GM19043 (cell line): Measurements from ENCODE around the gene NDUFB11.

Experiments used
- ATAC-seq: cut with Tn5 transposase; IDR thresholded peaks from one replicate; pipeline ENCODE4 v1.9.1; 2021; ENCODE audit warnings: low read depth; ENCODE audit not compliant: unreplicated experiment

The NDUFB11 gene

DNA sequence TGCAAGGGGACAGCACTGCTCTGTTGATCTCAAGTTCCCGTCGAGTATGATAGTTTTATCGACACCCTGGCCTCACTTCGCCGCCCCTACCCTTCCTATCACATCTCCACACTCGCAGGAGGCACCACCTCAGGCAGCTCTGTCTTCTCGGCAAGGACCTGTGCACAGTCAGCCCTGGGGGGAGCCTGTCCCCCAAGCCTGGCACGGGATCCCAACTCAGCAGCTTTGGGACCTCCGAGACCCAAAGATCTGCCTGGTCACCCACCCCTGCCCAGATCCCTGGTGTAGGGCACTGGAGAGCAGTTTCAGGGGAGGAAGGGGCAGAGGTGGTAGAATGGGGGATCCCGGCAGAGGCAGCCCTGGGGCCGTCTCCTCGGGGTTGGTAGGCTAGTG lies 31.1 kb upstream of the NDUFB11 start:
- ATAC-seq = no peak

DNA sequence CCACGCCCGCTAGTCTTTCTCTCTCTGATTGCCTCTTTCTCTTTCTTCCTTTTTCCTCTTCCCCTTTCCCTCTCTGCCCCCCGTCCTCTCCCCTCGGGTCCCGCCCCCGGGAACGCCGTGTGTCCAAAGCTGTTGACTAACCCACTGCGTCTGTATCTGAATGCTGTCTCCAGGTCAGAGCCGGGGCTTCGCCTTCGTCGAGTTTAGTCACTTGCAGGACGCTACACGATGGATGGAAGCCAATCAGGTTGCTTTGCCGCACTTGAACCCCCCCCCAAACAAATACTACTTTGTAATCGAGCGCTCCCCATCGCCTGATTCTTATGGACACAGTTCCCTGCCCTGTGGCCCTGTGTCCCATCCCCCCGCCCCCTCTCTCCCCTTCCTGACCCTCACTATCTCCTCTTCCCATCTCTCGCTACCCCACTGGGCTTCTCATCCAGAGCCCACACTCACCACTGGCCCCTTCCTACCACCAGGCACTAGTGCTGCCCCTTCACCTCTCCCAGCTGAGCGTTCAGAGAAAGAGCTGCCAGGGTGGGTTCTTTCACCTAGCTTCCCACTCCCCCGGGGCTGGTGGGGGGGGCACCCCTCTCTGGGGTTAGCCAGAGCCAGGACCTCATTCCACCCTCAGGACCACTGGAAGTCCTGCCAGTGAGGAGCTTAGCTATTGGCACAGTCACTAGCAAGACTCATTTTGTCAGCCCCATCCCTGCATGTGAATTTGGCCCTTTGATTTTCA lies 30.5 kb upstream of the NDUFB11 start:
- no peak for ATAC-seq

DNA sequence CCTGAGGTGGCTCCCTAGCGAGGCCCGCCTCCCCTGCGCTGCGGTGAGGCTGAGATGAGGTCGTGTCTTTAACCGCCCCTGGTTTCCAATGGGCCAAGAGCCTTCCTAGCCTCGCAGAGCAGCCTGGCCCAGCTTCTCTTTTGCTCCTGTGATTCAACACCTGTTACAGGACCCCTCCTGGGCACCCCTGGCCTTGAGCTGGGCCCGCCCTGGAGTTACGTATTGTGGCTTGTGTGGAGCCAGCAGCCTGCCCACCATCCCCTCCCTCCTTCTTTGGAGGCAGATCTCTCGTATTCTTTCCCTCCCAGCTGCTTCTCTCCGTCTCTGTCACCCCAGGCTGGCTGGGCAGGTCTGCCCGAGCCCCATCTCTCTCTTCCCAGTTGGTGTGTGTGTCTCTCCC lies 29.9 kb upstream of the NDUFB11 start:
- no peak for ATAC-seq

DNA sequence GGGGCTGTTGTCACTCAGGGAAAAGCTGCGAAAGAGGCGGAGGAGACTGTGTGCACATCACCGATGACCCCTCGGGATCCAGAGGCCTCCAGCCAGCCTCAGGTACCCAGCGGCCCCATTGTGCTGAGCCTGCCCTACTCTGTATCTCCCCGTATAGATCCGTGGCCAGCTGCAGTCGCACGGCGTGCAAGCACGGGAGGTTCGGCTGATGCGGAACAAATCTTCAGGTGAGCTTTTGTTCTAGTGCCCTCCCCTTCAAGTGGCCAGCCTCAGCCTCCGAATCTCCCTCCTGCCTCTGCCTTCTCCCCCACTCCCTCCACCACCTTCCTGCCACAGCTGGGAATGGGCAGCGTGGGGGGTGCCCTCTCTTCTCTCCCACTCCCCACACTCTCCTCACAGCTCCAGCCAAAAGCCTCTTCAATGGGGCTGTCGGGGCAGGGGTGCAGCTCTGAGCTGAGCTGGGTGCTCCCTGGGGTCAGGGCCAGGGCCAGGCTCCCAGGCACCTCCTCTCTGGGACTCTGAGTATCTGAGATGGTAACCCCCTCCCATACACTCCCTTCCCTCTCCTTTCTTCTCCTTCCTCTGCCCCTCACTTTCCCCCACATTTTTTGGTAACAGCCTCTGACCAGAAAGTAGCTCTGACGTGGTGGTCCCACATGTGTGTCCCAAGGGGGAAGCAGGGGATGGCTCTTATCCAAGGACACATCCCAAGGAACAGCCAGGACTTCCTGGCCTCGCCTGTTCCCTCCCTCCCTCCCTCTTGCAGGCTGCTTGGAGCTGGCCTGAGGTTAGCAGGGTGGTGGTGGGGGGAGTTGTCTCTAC lies 28.7 kb upstream of the NDUFB11 start:
- no peak for ATAC-seq

DNA sequence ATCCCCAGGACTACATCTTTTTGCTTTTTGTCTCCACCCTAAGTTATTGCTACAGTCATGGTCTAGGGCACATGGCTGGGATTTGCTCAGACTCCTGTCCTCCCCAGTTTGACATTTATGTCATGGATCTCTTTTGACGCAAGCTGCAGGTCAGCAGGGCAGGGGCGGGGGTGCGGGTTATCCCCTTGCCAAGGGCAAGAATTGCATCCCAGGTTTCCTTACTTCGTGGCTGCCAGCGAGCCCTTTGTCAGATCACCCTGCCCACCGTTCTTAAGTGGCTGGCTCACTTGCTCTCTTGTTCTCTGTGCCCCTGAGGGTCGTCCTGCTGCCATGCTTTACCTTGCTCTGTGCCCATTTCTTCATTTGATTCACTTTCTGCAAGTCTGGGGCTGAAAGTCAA lies 28.0 kb upstream of the NDUFB11 start:
- no peak for ATAC-seq

DNA sequence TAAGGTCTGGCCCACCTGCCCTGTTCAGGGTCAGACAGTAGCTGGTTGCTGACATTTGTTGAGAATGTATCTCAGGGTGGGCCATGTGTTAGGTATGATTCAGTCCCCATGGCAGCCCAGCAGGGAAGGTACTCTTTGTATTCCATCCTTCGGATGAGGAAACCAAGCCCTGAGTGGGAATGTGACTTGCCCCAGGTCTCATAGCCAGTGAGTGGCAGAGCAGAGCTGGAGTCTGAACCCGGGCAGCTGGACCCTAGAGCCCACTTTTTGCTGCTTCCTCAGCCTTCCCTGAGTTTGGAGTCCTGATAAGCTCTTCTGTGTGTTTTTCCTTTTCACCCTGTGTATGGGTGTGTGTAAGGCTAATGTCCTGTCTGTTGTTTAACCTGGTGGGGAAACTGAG lies 27.5 kb upstream of the NDUFB11 start:
- no peak for ATAC-seq

DNA sequence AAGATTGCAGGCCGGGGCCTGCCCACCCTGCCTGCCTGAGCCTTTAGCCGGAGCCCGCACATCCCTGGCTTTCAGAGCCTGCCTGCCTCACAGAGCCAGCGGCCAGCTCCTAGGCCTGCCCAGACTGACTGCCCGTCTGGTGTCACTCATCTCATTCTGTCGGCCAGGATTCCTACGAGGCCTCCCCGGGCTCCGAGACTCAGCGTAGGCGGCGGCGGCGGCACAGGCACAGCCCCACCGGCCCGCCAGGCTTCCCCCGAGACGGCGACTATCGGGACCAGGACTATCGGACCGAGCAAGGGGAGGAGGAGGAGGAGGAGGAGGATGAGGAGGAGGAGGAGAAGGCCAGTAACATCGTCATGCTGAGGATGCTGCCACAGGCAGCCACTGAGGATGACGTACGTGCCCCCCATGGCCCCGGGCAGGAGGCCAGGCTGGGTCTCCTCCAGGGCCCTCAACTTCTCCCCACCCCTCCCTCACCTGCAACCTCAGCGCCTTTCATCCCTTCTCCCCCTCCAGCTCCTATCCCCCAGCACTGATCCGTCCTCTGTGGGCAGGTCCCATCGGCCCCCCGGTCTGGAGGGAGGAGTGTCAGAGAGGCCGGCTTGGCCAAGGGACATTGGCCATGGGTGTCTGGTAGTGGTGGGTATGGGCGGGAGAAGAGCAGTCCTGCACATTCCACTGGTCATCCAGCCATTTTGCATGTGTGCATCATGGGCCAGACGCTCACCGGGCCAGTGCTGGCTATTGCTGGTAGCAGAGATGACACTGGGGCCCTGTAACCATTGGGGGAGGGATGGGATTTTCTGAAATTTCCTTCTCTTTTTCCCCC lies 26.6 kb upstream of the NDUFB11 start:
- no peak for ATAC-seq

- no peak for ATAC-seq
Measured at GRCh38 chrX:47169726-47170515, 25.4 kb upstream of the NDUFB11 start.

GRCh38 chrX:47169273-47169672 lies 24.8 kb upstream of the NDUFB11 start:
- no peak for ATAC-seq

DNA sequence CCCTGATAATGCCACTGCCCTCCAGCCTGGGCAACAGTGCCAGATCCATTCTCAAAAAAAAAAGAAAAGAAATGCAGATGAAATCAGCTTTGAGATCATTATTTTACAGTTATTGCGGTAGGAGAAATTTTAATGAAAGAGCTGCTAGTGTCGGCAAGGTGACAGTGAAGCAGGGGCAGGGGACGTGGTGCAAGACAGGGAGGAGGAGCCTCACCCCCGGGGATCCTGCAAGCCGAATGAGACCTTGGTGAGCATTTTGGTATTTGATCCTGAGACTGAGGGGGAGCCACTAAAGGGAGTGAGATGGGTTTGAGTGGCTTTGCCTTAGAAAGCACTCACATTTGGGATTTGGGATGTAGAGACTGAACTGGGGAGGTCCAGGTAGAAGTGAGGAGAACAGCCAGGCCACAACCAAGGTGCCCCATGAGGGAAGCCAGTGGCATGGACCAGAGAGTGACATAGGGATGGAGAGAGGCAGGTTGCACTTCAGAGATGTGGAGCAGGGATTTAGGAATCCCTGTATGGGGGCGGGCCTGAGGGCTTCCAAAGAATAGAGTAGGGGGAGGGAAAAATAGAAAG lies 24.1 kb upstream of the NDUFB11 start:
- no peak for ATAC-seq

DNA sequence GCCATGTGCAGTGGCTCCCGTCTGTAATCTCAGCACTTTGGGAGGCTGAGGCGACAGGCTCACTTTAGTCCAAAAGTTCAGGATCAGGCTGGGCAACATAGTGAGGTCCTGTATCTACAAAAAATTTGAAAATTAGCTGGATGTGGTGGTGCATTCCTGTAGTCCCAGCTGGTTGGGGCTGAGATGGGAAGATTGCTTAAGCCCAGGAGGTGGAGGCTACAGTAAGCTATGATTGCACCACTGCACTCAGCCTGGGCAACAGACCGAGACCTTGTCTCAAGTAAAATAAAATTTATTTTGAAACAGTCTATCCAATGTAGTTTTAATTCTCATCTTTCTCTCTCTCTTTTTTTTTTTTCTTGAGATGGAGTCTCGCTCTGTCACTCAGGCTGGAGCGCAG lies 21.6 kb upstream of the NDUFB11 start:
- ATAC-seq = no peak

DNA sequence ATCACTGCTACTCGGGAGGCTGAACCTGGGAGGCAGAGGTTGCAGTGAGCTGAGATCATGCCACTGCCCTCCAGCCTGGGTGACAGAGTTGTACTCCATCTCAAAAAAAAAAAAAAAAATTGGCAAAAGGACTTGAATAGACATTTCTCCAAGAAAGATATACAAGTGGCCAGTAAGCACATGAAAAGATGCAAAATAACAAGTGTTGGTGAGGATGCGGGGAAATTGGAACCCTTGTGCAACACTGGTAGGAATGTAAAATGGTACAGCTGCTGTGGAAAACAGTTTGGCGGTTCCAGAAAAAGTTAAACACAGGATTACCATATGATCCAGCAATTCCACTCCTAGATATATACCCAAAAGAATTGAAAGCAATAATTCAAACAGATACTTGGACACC lies 19.9 kb upstream of the NDUFB11 start:
- no peak for ATAC-seq

DNA sequence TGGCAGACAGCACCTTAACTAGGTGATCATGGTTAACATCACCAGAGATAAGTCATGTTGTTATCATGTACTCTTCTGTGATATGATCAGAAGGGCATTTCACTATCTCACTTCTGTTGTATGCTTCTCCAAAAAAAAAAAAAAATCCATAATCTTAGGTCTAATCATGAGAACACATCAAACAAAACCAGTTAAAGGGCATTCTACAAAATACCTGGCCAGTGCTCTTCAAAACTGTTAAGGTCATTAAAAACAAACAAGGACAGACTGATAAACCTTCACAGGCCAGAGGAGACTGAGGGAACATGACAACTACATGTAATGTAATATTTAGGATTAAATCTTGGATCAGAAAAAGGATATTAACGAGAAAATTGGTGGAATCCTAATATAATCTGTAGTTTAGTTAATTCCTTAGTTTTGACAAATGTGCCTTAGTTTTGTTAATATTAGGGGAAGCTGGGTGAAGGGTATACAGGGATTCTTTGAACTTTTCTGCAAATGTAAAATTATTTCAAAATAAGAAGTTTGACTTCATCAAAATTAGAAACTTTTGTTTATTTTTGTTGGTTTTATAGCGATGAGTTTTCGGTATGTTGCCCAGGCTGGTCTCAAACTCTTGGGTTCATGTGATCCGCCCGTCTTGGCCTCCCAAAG lies 18.6 kb upstream of the NDUFB11 start:
- ATAC-seq = no peak

DNA sequence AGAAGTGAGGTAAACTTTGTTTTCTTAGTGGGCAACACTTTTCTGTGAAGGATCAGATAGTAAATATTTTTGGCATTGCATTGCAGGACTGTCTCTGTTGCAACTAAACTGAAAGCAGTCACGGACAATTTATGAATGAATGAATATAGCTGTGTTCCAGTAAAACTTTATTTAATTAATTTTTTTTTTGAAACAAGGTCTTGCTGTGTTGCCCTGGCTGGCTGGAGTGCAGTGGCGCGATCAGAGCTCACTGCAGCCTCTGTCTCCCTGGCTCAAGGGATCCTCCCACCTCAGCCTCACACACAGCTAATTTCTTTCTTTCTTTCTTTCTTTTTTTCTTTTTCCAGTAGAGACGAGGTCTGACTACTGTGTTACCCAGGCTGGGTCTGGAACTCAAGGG lies 16.3 kb upstream of the NDUFB11 start:
- no peak for ATAC-seq

DNA sequence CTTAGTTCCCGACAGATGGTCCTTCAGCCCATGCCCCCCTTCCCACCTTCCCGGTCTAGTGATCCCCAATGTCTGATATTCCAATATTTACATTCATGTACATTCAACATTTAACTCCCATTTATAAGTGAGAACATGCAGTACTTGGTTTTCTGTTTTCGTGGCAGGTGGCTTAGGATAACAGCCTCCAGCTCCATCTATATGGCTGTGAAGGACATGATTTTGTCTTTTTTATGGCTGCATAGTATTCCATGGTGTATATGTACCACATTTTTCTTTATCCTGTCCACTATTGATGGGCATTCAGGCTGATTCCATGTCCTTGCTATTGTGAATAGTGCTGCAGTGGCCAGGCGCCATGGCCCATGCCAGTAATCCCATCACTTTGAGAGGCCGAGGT lies 14.3 kb upstream of the NDUFB11 start:
- ATAC-seq = no peak

DNA sequence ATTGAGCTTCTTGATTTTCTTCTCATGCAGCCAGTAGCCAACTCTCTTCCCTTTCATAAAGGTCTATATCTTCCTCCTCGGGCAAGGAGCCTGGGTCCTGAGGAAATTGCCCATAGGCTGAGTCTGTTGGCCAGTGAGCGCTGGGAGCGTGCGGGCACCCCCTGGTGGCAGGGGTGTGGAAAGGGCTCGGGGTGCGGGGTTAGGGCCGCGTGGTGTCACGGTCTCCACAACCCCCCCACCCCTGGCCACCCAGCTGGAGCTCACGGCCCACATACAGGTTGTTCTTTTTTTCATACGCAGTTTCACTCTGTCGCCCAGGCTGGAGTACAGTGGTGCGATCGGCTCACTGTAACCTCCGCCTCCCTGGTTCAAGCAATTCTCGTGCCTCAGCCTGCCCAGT lies 13.6 kb upstream of the NDUFB11 start:
- ATAC-seq = no peak

- no peak for ATAC-seq
Measured at GRCh38 chrX:47156611-47157520, 12.4 kb upstream of the NDUFB11 start.

GRCh38 chrX:47151435-47151834 lies 6.9 kb upstream of the NDUFB11 start:
- ATAC-seq = no peak

GRCh38 chrX:47148946-47149345 lies 4.4 kb upstream of the NDUFB11 start:
- ATAC-seq = no peak
